Stomach (tissue), 9 donors: ENCODE measurements around the gene CFHR1. TPM values are rescaled to one million over a fixed set of nuclear protein-coding genes. Genes with fewer than 3 reads are reported as not detected.

Source experiments
- DNase-seq, 2 donors: peaks; one replicate each; pipeline versions ENCODE4 v3.0.0 to v3.0.0-alpha.2; 2013 to 2019
- H3K27ac ChIP-seq, 5 donors: fragments of 200-600 bp in 4 of 5; sonication (generic) in 4 of 5; one replicate each; pipeline ENCODE4 v1.5.1; 2013 to 2019; ENCODE audit warnings: mild to moderate bottlenecking in 1 of 5, moderate library complexity in 1 of 5
- H3K27me3 ChIP-seq, 3 donors: fragments of 200-600 bp; sonication (generic); one replicate each; pipeline ENCODE4 v1.5.1; 2017 to 2019; ENCODE audit warnings: mixed run types in 1 of 3
- H3K36me3 ChIP-seq, 4 donors: fragments of 200-600 bp; sonication (generic); 1 replicate in 3 of 4; 2 replicates in 1 of 4; pipeline ENCODE4 v1.5.1; 2016 to 2019
- H3K4me1 ChIP-seq, 4 donors: fragments of 200-600 bp; sonication (generic); one replicate each; pipeline ENCODE4 v1.5.1; 2016 to 2019
- H3K4me3 ChIP-seq, 4 donors: fragments of 200-600 bp; sonication (generic) in 3 of 4; one replicate each; pipeline ENCODE4 v1.5.1; 2016 to 2019; ENCODE audit warnings: mild to moderate bottlenecking in 1 of 4
- H3K9me3 ChIP-seq, 4 donors: fragments of 200-600 bp; sonication (generic); one replicate each; pipeline ENCODE4 v1.5.1; 2016 to 2019
- CTCF ChIP-seq, 7 experiments: fragments of 450-650 bp in 4 of 7; fragments of 200-600 bp in 3 of 7; sonication (generic) in 3 of 7; IDR thresholded peaks; one replicate each; pipeline ENCODE4 v1.5.1; 2016 to 2019; ENCODE audit warnings: antibody characterized with exemption in 7 of 7, control low read depth in 2 of 7, mild to moderate bottlenecking in 1 of 7
- EP300 ChIP-seq: sonication (generic); formaldehyde crosslinking; IDR thresholded peaks from one replicate; pipeline ENCODE4 v1.6.1; 2017; ENCODE audit warnings: antibody characterized with exemption
- POLR2A ChIP-seq, 4 donors: fragments of 450-650 bp; IDR thresholded peaks; one replicate each; pipeline ENCODE4 v1.6.1; 2016; ENCODE audit warnings: antibody characterized with exemption in 4 of 4, control low read depth in 2 of 4, mild to moderate bottlenecking in 1 of 4, moderate library complexity in 1 of 4
- POLR2AphosphoS5 ChIP-seq, 3 donors: sonication (generic); formaldehyde crosslinking; IDR thresholded peaks; one replicate each; pipeline ENCODE4 v1.6.1; 2016; ENCODE audit warnings: antibody characterized with exemption in 3 of 3
- WGBS, 5 donors: extraction: QIAGEN DNeasy Blood & Tissue Kit in 3 of 5; methylation state at CpG; one replicate each; pipeline versions ENCODE4 v1.1.5 to v1.1.7; 2013 to 2018; 5-methylcytosine and 5-hydroxymethylcytosine counted together
- intact Hi-C: fragments of 100-400 bp; cut with DNase I; formaldehyde crosslinking; loops from one replicate; pipeline ENCODE4 v1.15.1; 2023; ENCODE audit warnings: low total_unique reads
- polyA plus RNA-seq, 3 donors: library from polyadenylated mRNA; stranded (reverse); fragments of 200-250 nt; gene quantifications; one replicate each; pipeline ENCODE4 v1.2.3, GENCODE V29; 2013
- total RNA-seq, 5 donors: library from RNA; depleted of rRNA; stranded (reverse); fragments of >200 nt; gene quantifications; one replicate each; pipeline versions ENCODE4 v1.1.0 to v1.2.3, GENCODE V29; 2014 to 2016
- donor health status: healthy with polysubstance abuse.
- donor health status: Bipolar disorder and iron deficiency.
- donor health status: healthy.

Gene CFHR1
- total and polyA plus RNA-seq, 8 donors: not detected

DNA sequence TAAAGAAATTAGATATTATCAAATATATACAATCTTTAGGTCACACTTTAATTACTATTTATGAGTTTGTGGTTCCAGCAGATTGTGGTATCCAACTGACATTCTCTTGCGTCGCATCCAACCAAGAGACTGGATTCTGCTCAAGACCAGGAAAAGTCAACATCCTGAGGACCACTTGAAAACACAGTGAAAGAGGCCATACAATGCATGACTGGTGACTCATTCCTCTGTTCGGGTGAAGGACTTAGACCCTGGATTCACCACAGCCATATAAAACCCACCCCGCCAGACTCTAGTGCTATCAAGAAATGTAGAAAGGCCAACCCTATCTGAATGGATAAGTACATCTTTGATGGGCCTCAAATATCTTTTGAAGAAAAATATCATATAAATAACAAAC lies 53.9 kb downstream of the CFHR1 start:
- TF ChIP-seq POLR2A (IDR thresholded peaks at IDR 0.05): no peak
- TF ChIP-seq POLR2AphosphoS5 (IDR thresholded peaks at IDR 0.05): no peak
- no peak for TF ChIP-seq CTCF (IDR thresholded peaks at IDR 0.05)
- no peak for TF ChIP-seq EP300
- Histone ChIP-seq H3K9me3 (no peaks in the 10 kb centered on the region), H3K36me3 (no peaks in the 10 kb centered on the region), H3K27me3 (peaks cover 0 to 8% (median 4%) of the 10 kb centered on the region in 3 donors), H3K27ac (no peak overlapping the region), H3K4me3 (no peak overlapping the region), H3K4me1 (peaks cover 0 to 5% (median 0%) of the 10 kb centered on the region in 4 donors)
- DNase-seq: no peak
- intact Hi-C loops: no loop called here
- whole genome bisulfite sequencing, 5 donors: 85 to 89% (median 87%) methylated on average over 4 of the region's 4 CpGs

GRCh38 chr1:196875935-196876334 lies 56.4 kb downstream of the CFHR1 start:
- peaks cover 0 to 5% (median 0%) of the 10 kb centered on the region in 4 donors for H3K4me1 ChIP-seq
- 86 to 96% (median 95%) methylated on average over 3 of the region's 3 CpGs for WGBS, 5 donors
- no peak for DNase-seq
- no peaks in the 10 kb centered on the region for H3K36me3 ChIP-seq
- peaks cover 0 to 11% (median 4%) of the 10 kb centered on the region in 3 donors for H3K27me3 ChIP-seq
- H3K27ac ChIP-seq: no peak overlapping the region
- no peaks in the 10 kb centered on the region for H3K9me3 ChIP-seq
- intact Hi-C loops: no loop called here
- no peak overlapping the region for H3K4me3 ChIP-seq
- no peak for TF ChIP-seq POLR2AphosphoS5 (IDR thresholded peaks at IDR 0.05)
- TF ChIP-seq POLR2A (IDR thresholded peaks at IDR 0.05): no peak
- no peak for TF ChIP-seq EP300
- TF ChIP-seq CTCF (IDR thresholded peaks at IDR 0.05): no peak

DNA sequence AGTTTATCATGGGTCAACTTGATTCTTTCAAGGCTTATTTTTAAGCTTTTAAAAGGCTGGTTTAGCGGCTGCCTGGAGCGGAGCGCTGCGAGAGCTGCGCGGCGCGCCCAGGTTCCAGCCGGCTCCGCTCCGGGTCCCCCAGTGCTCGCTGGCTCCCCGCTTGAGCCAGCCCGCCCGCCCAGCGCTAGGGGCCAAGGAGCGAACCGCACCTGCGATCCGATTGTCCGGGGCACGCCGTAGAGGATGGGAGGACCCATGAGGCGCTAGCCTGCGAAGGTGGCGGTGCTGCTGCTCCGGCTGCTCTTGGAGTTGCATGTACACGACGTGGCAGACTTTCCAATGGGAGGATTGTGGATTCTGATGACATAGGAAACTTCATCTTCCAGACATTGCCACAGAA lies 58.4 kb downstream of the CFHR1 start:
- Histone ChIP-seq H3K27me3 (peaks cover 0 to 11% (median 4%) of the 10 kb centered on the region in 3 donors), H3K4me3 (no peak overlapping the region), H3K9me3 (peaks cover 0 to 4% (median 0%) of the 10 kb centered on the region in 4 donors), H3K36me3 (no peaks in the 10 kb centered on the region), H3K27ac (no peak overlapping the region), H3K4me1 (peaks cover 0 to 5% (median 0%) of the 10 kb centered on the region in 4 donors)
- WGBS, 5 donors: 5 to 8% (median 7%) methylated on average over 19 to 29 of the region's 29 CpGs
- intact Hi-C loops: no loop called here
- TF ChIP-seq POLR2AphosphoS5 (IDR thresholded peaks at IDR 0.05) (no peak), POLR2A (IDR thresholded peaks at IDR 0.05) (no peak), EP300 (no peak), CTCF (IDR thresholded peaks at IDR 0.05) (no peak)
- peak in 1 of 2 donors; percentile 25 for DNase-seq

Other genes with a start within 250 kb of the CFHR1 start
- gene KCNT2, start 211.3 kb upstream of the CFHR1 start, total RNA-seq: 10 to 100 TPM in 1 of 5 donors, 1 to 10 TPM in 2, under 1 TPM in 2; 0.29 to 32.3 (median 3.1) TPM
- under 1 TPM; 0.31 to 0.95 (median 0.92) TPM for gene KCNT2, start 211.3 kb upstream of the CFHR1 start, polyA plus RNA-seq
- 100 to 1,000 TPM in 2 of 5 donors, 10 to 100 TPM in 2, 1 to 10 TPM in 1; 5.5 to 198 (median 44.3) TPM for gene CFH, start 167.7 kb upstream of the CFHR1 start, total RNA-seq
- 10 to 100 TPM; 17.1 to 57.9 (median 31.4) TPM for gene CFH, start 167.7 kb upstream of the CFHR1 start, polyA plus RNA-seq
- under 1 TPM in 1 of 5 donors, not detected in 4; 0.73 TPM for gene CFHR3, start 44.9 kb upstream of the CFHR1 start, total RNA-seq
- gene CFHR3, start 44.9 kb upstream of the CFHR1 start, polyA plus RNA-seq: not detected
- gene CFHR4, start 68.3 kb downstream of the CFHR1 start, total RNA-seq: not detected
- gene CFHR4, start 68.3 kb downstream of the CFHR1 start, polyA plus RNA-seq: not detected
- not detected for gene CFHR2, start 124.0 kb downstream of the CFHR1 start, total RNA-seq
- not detected for gene CFHR2, start 124.0 kb downstream of the CFHR1 start, polyA plus RNA-seq
- not detected for gene CFHR5, start 157.8 kb downstream of the CFHR1 start, total RNA-seq
- gene CFHR5, start 157.8 kb downstream of the CFHR1 start, polyA plus RNA-seq: not detected
- 1 to 10 TPM in 1 of 5 donors, not detected in 4; 1.5 TPM for gene F13B, start 247.5 kb downstream of the CFHR1 start, total RNA-seq
- not detected for gene F13B, start 247.5 kb downstream of the CFHR1 start, polyA plus RNA-seq